Osteoblast (primary cell): ENCODE results near the gene TRDMT1. TPM values are rescaled to one million over a fixed set of nuclear protein-coding genes. Genes with fewer than 3 reads are reported as not detected.

Experiments
- DNase-seq: peaks from one replicate; pipeline ENCODE4 v3.0.0; 2011; ENCODE audit warnings: low spot score, mixed read lengths; ENCODE audit not compliant: insufficient read length; ENCODE audit errors: missing footprints
- H2AFZ ChIP-seq: 2 replicates; pipeline ENCODE4 v1.6.0; 2011; ENCODE audit warnings: mild to moderate bottlenecking, low read length
- H3K27ac ChIP-seq: 2 replicates; pipeline ENCODE4 v1.5.1; 2011; ENCODE audit warnings: mild to moderate bottlenecking, low read depth, low read length, moderate library complexity
- H3K27me3 ChIP-seq: 2 replicates; pipeline ENCODE4 v1.6.0; 2012; ENCODE audit warnings: mild to moderate bottlenecking, control low read depth, inconsistent platforms, low read length, moderate library complexity; ENCODE audit not compliant: insufficient read depth
- H3K36me3 ChIP-seq: 2 replicates; pipeline ENCODE4 v1.5.1; 2011; ENCODE audit warnings: mild to moderate bottlenecking, low read length, control low read depth, moderate library complexity; ENCODE audit not compliant: insufficient read depth
- H3K4me1 ChIP-seq: 2 replicates; pipeline ENCODE4 v1.5.1; 2011; ENCODE audit warnings: mild to moderate bottlenecking, low read length, control low read depth, moderate library complexity; ENCODE audit not compliant: insufficient read depth
- H3K4me2 ChIP-seq: 2 replicates; pipeline ENCODE4 v1.6.0; 2011; ENCODE audit warnings: mild to moderate bottlenecking, low read length; ENCODE audit not compliant: insufficient read depth
- H3K4me3 ChIP-seq: fragments of 200-600 bp; sonication (generic); 3 replicates; pipeline ENCODE4 v1.5.1; 2012; ENCODE audit warnings: mild to moderate bottlenecking, low read length, inconsistent platforms; ENCODE audit not compliant: insufficient read depth
- H3K79me2 ChIP-seq: 2 replicates; pipeline ENCODE4 v1.6.0; 2012; ENCODE audit warnings: mild to moderate bottlenecking, low read length, control low read depth, inconsistent platforms; ENCODE audit not compliant: insufficient read depth
- H3K9me3 ChIP-seq: 2 replicates; pipeline ENCODE4 v1.5.1; 2011; ENCODE audit warnings: low read depth, low read length, control low read depth
- H4K20me1 ChIP-seq: 2 replicates; pipeline ENCODE4 v1.6.0; 2012; ENCODE audit warnings: mild to moderate bottlenecking, low read length, control low read depth; ENCODE audit not compliant: insufficient read depth
- total RNA-seq: library from RNA; depleted of rRNA; stranded (reverse); fragments of >200 nt; gene quantifications from 2 replicates; pipeline ENCODE4 v1.2.3, GENCODE V29; 2012
- TF ChIP-seq, protein P1 (sequence below): IDR thresholded peaks from 2 replicates; pipeline ENCODE4 v1.5.1; 2011; ENCODE audit warnings: mild to moderate bottlenecking, low read depth, low read length, moderate library complexity; ENCODE audit errors: extremely low read depth

TRDMT1 gene
- 7.1 and 7.6 TPM in 2 replicates for total RNA-seq

DNA sequence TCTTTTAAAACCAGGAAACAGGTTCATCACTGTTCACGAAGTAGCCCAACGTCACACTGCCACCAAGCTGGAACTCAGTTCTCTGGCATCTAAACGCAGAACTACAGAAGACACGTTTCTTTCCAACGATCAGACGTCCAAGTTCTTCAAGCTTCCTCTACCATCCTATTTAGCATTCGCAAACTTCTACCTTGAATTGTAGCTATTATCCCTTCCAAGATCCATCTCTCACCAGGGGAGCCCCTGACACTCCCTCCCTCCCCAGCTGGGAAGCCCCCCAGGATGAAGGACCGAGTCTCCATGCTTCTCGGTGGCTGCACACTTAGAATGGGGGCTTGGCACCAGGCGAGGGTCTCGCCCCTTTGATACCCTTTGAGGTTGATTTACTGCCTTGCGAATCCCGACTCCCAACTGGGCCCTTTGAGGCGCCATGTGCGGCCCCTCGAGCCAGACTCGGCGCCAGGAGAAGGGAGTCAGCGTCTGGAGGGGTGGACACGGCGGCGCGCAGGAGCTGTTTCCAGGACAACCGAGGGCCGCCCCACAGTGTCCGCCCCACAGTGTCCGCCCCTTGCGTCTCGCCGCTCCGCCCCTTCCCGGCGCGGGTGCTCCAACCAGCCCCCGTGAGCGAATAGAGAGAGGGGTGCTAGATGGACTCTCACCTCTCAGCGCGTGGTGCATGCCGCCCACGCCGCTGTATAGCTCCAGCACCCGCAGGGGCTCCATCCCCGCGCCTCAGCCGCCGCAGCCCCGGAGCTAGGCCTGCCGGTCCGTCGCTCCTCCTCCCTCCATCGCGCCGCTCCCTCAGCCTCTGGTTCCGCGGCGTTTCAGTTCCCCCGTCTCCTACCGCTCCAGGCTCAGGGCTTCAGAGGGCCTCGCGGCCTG, at the start of gene TRDMT1:
Gene TRDMT1, minus strand, starts transcription at position 761 of the 882 bp plus-strand sequence. Its CDS starts 38 bp downstream, at position 723.
- H3K79me2 ChIP-seq: peaks cover 17% of the 10 kb centered on the region

GRCh38 chr10:17250736-17251135, 49.3 kb upstream of the TRDMT1 start:
- no peaks in the 10 kb centered on the region for H3K79me2 ChIP-seq
- no peak overlapping the region for H3K4me2 ChIP-seq
- H3K36me3 ChIP-seq: no peaks in the 10 kb centered on the region
- no peak for DNase-seq
- no peak overlapping the region for H3K27ac ChIP-seq
- H4K20me1 ChIP-seq: no peaks in the 10 kb centered on the region
- peaks cover under 1% of the 10 kb centered on the region for H3K4me1 ChIP-seq
- TF ChIP-seq, protein P1, sequence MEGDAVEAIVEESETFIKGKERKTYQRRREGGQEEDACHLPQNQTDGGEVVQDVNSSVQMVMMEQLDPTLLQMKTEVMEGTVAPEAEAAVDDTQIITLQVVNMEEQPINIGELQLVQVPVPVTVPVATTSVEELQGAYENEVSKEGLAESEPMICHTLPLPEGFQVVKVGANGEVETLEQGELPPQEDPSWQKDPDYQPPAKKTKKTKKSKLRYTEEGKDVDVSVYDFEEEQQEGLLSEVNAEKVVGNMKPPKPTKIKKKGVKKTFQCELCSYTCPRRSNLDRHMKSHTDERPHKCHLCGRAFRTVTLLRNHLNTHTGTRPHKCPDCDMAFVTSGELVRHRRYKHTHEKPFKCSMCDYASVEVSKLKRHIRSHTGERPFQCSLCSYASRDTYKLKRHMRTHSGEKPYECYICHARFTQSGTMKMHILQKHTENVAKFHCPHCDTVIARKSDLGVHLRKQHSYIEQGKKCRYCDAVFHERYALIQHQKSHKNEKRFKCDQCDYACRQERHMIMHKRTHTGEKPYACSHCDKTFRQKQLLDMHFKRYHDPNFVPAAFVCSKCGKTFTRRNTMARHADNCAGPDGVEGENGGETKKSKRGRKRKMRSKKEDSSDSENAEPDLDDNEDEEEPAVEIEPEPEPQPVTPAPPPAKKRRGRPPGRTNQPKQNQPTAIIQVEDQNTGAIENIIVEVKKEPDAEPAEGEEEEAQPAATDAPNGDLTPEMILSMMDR: peak; percentile 12
- no peaks in the 10 kb centered on the region for H3K9me3 ChIP-seq
- H3K27me3 ChIP-seq: no peaks in the 10 kb centered on the region
- no peak overlapping the region for H3K4me3 ChIP-seq
- H2AFZ ChIP-seq: no peak overlapping the region

More for the DNA sequence above, at the start of gene TRDMT1:
- Histone ChIP-seq H3K4me2 (peak within 1 kb of the TSS; percentile 97), H4K20me1 (no peaks in the 10 kb centered on the region), H3K36me3 (no peaks in the 10 kb centered on the region), H3K4me3 (peak within 1 kb of the TSS; percentile 78), H3K27ac (peak within 1 kb of the TSS; percentile 98), H3K4me1 (peaks cover 26% of the 10 kb centered on the region), H3K27me3 (no peaks in the 10 kb centered on the region), H3K9me3 (no peaks in the 10 kb centered on the region), H2AFZ (peak within 1 kb of the TSS; percentile 91)
- DNase-seq: peak; percentile 80
- TF ChIP-seq, protein P1: no peak

DNA sequence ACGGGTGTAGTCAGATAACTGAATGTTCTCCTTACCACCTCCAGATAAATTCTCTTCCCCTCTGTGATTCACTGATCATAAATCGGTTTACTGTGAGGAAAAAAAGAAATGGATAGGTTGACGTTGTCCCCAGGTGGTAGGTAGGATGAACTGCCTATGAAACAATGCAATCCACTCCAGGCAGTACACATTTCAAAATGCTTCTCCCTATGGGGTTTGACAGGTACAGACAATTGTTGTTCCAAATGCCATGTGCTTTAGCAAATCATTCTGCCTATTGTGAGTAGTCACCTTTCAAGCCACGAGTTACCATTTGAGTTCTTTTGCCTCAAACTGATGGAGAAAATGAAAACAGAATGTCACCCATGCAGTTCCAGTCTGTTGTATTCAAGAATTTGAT, 48.3 kb upstream of the TRDMT1 start:
- Histone ChIP-seq H4K20me1 (no peaks in the 10 kb centered on the region), H3K27ac (no peak overlapping the region), H3K4me2 (no peak overlapping the region), H3K36me3 (no peaks in the 10 kb centered on the region), H3K79me2 (no peaks in the 10 kb centered on the region), H3K27me3 (no peaks in the 10 kb centered on the region), H3K4me3 (no peak overlapping the region), H3K9me3 (no peaks in the 10 kb centered on the region), H3K4me1 (no peaks in the 10 kb centered on the region), H2AFZ (no peak overlapping the region)
- TF ChIP-seq, protein P1: peak; percentile 55
- DNase-seq: no peak

- H3K36me3 ChIP-seq: no peaks in the 10 kb centered on the region
- H3K4me2 ChIP-seq: no peak overlapping the region
- no peak overlapping the region for H3K4me3 ChIP-seq
- no peak for DNase-seq
- no peaks in the 10 kb centered on the region for H4K20me1 ChIP-seq
- TF ChIP-seq, protein P1: no peak
- H3K27me3 ChIP-seq: no peaks in the 10 kb centered on the region
- no peak overlapping the region for H3K27ac ChIP-seq
- H3K9me3 ChIP-seq: no peaks in the 10 kb centered on the region
- H2AFZ ChIP-seq: no peak overlapping the region
- no peaks in the 10 kb centered on the region for H3K4me1 ChIP-seq
- no peaks in the 10 kb centered on the region for H3K79me2 ChIP-seq
Observed at GRCh38 chr10:17248964-17249363, 47.5 kb upstream of the TRDMT1 start.
